ENCODE results near the gene PICK1. TPM values are rescaled to one million over a fixed set of nuclear protein-coding genes. Genes with fewer than 3 reads are reported as not detected.
A peak's percentile ranks its signal among the peaks of the same experiment; 100 is the strongest.

The PICK1 gene
- total and polyA plus RNA-seq, 2 of the 8 experiments (the other 6 are each of a cell fraction or from before 2014, with no cell fraction given), result 20.4 to 22.9 TPM

DNA sequence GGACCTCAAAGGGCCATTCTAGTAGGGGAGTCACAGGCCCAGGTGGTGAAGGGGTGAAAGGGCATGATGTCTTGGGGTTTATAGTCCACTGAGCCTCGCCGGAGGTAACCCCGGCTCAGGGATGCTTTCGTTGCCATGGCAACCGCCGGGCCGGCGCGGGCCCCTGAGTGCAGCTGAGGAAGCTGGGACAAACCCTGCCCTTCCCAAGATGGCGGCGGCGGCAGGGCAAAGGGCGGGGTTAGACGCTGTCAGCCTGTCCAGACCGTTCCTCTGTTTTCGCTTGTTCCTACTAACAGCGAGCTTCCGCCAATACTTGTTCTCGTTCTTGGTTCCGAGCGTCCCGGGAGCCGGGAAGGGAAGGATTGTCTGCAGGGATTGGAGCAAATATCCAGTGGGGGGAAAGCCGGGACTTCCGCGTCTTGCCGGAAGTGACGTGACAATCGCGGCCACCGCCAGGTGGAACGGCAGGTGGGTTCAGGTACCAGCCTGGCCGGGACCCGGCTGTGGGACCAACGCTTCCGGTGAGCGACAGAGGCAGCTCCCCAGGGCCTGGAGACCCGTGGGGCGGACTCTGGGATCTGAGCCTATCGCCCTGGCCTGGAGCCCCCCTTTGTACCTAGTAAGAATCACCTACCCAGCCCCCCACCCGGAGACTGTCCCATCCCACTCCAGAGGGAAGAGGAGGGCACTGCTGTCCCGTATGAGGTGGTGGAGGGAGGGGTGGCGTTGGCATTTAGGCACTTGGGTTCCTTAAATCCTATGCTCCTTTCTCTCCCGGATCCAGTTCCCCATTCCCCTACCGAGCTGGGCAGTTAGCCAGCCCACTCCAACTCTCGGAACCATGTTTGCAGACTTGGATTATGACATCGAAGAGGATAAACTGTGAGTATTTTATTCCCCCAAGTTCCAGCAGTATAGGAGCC, at the start of gene PICK1 (continued):
- TF ChIP-seq SAP30 (IDR thresholded peaks at IDR 0.05; ENCODE audit: insufficient read depth, insufficient replicate concordance, low read length) (no peak), EZH2 (IDR thresholded peaks at IDR 0.05; ENCODE audit: low read depth, low read length, severe bottlenecking) (no peak), JUND (IDR thresholded peaks at IDR 0.05; ENCODE audit: low read length) (no peak), ASH2L (IDR thresholded peaks at IDR 0.05; ENCODE audit: low read length) (peak; percentile 76), SRF (IDR thresholded peaks at IDR 0.05; ENCODE audit: low read depth, low read length) (no peak), RAD21 (IDR thresholded peaks at IDR 0.05 in 1 of 2, conservative IDR thresholded peaks at IDR 0.05 in 1 of 2; ENCODE audit: low read depth in 2 of 2, low read length in 2 of 2) (no peak), HDAC6 (IDR thresholded peaks at IDR 0.05; ENCODE audit: low read depth, low read length) (no peak), ZNF274 (IDR thresholded peaks at IDR 0.05; ENCODE audit: borderline replicate concordance, extremely low read depth, low read length) (no peak), GABPA (IDR thresholded peaks at IDR 0.05; ENCODE audit: borderline replicate concordance, insufficient read depth, low read length) (peak; percentile 95), BCL11A (IDR thresholded peaks at IDR 0.05; ENCODE audit: low read depth in 2 of 2, low read length in 2 of 2) (no peak), CBX8 (IDR thresholded peaks at IDR 0.05; ENCODE audit: borderline replicate concordance, low read depth, low read length) (no peak), JUN (IDR thresholded peaks at IDR 0.05; ENCODE audit: low read depth, low read length) (no peak), RNF2 (IDR thresholded peaks at IDR 0.05; ENCODE audit: borderline replicate concordance, low read depth, low read length, missing control alignments, poor library complexity, severe bottlenecking) (no peak), KDM1A (IDR thresholded peaks at IDR 0.05; ENCODE audit: borderline replicate concordance, low read length) (0 out of 2 replicates have a peak, but pooled peaks have one; percentile 44), TAF7 (optimal IDR thresholded peaks at IDR 0.05; ENCODE audit: borderline replicate concordance, low read depth, low read length) (peak; percentile 78), SIRT6 (IDR thresholded peaks at IDR 0.05; ENCODE audit: low read length) (no peak)
- TF ChIP-seq, protein P1, sequence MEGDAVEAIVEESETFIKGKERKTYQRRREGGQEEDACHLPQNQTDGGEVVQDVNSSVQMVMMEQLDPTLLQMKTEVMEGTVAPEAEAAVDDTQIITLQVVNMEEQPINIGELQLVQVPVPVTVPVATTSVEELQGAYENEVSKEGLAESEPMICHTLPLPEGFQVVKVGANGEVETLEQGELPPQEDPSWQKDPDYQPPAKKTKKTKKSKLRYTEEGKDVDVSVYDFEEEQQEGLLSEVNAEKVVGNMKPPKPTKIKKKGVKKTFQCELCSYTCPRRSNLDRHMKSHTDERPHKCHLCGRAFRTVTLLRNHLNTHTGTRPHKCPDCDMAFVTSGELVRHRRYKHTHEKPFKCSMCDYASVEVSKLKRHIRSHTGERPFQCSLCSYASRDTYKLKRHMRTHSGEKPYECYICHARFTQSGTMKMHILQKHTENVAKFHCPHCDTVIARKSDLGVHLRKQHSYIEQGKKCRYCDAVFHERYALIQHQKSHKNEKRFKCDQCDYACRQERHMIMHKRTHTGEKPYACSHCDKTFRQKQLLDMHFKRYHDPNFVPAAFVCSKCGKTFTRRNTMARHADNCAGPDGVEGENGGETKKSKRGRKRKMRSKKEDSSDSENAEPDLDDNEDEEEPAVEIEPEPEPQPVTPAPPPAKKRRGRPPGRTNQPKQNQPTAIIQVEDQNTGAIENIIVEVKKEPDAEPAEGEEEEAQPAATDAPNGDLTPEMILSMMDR (IDR thresholded peaks at IDR 0.05; ENCODE audit: control extremely low read depth in 1 of 3, insufficient read depth in 1 of 3, low read depth in 1 of 3, low read length in 3 of 3), result no peak
- TF ChIP-seq, protein P2, sequence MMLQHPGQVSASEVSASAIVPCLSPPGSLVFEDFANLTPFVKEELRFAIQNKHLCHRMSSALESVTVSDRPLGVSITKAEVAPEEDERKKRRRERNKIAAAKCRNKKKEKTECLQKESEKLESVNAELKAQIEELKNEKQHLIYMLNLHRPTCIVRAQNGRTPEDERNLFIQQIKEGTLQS (IDR thresholded peaks at IDR 0.05; ENCODE audit: insufficient read depth, low read depth, low read length), result no peak
